Hepatocyte (in vitro differentiated cells): ENCODE data around the gene SLC6A1.

ENCODE experiments used
- EZH2 ChIP-seq: fragments of 200-600 bp; sonication (generic); IDR thresholded peaks from 2 replicates; pipeline ENCODE4 v1.6.1; 2016; ENCODE audit warnings: antibody characterized with exemption, mild to moderate bottlenecking, borderline replicate concordance
- EZH2phosphoT487 ChIP-seq: fragments of 200-600 bp; sonication (generic); IDR thresholded peaks from one replicate; pipeline ENCODE4 v1.6.1; 2018; ENCODE audit warnings: antibody characterized with exemption, mild to moderate bottlenecking, low read depth, moderate library complexity; ENCODE audit not compliant: unreplicated experiment, severe bottlenecking
- TF ChIP-seq, protein P1 (sequence below): fragments of 200-600 bp; sonication (generic); IDR thresholded peaks from 2 replicates; pipeline ENCODE4 v1.5.1; 2016; ENCODE audit warnings: antibody characterized with exemption, mild to moderate bottlenecking; ENCODE audit not compliant: poor library complexity

DNA sequence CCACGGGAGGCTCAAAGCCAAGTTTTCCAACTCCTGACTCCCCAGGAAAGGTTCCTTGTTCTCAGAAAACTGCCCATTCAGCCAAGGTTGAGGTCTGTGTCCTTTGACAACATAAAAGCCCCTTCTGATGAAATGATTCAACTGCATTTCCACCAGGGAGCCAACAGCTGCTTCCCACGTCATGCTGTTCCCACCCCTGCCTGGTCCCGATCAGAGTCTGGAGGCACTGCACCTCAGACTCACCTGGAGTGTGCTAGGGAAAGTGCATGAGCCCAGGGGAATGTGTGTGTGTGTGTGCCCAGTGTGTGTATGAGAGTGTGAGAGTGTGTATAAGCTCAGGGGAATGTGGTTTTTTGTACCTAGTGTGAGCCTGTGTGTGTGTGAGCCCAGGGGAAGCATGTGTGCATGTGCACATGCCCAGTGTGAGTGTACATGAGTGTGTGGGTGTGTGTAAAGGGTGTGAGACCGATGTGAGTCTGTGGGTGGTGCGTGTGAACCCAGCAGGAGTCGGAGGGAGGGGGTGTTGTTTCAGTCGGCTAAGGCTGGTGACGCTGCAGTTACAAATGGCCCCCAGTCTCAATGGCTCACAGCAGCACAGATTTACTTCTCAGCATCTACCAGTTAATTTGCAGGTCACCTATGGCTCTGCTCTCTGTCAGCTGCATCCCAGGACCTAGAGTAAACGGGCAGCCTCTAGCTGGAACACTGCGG is 20.3 kb upstream of the SLC6A1 start:
- TF ChIP-seq EZH2phosphoT487, result no peak
- TF ChIP-seq, protein P1, sequence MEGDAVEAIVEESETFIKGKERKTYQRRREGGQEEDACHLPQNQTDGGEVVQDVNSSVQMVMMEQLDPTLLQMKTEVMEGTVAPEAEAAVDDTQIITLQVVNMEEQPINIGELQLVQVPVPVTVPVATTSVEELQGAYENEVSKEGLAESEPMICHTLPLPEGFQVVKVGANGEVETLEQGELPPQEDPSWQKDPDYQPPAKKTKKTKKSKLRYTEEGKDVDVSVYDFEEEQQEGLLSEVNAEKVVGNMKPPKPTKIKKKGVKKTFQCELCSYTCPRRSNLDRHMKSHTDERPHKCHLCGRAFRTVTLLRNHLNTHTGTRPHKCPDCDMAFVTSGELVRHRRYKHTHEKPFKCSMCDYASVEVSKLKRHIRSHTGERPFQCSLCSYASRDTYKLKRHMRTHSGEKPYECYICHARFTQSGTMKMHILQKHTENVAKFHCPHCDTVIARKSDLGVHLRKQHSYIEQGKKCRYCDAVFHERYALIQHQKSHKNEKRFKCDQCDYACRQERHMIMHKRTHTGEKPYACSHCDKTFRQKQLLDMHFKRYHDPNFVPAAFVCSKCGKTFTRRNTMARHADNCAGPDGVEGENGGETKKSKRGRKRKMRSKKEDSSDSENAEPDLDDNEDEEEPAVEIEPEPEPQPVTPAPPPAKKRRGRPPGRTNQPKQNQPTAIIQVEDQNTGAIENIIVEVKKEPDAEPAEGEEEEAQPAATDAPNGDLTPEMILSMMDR, result no peak
- TF ChIP-seq EZH2, result no peak
